ENCODE measurements around the gene TET3.

The TET3 gene

DNA sequence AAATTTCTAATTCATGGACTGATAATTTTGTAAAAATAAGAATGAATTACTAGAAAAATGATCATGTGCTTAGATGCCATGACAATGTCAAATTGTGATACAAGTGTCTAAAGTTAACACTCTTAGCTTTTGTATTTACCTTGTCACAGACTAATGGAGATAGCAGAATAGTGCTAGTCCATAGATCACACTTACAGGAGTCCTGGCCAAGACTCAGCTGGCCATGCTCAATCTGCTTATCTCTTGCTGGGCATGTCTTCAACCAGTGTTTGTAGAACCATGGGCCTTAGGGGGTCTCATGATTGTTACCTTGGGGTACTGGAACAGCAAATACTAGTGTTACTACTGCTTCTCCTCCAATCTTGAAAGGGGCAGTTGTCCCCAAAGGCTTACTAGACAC lies 44.0 kb downstream of the TET3 start:
- DNase-seq (ENCODE audit: insufficient read length) (no peak), FAIRE-seq (no peak)
- TF ChIP-seq TAF1 (IDR thresholded peaks at IDR 0.05; ENCODE audit: borderline replicate concordance, low read depth, low read length): no peak
- TF ChIP-seq POLR2AphosphoS5 (IDR thresholded peaks at IDR 0.05; ENCODE audit: low read depth, low read length): no peak
- no peak for TF ChIP-seq POLR2A (IDR thresholded peaks at IDR 0.05; ENCODE audit: low read depth, low read length)

DNA sequence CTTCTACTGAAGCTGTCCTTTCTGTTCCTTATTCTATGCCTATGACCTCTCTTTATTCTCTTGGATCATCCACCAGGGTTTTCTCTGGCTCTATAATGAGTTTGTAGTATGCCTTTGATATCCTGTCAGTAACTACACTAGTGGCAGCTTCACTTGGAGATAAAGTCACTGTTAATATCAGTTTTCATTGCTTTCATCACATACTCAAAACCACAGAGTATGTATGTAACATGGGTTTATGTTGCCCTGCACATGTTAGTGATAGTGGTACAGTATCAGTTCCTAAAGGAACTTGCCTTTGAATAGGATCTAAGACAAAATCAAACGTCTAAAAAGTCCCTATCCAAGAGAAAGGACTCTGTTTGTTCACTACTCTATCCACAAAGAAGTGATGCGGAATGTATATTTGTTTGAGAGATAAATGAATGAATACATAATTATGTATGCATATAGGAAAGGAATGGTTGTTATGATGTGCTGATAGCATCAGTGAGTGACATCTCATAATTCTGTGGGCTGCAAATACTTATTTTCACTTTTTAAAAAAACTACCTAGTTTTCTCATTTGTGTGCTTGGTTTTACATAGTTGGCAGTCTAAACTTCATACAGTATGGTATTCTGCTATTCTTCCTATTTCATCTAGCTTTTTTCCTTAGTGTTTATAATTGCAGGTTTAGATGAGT lies 45.1 kb downstream of the TET3 start:
- TF ChIP-seq POLR2AphosphoS5 (IDR thresholded peaks at IDR 0.05; ENCODE audit: low read depth, low read length) (no peak), TAF1 (IDR thresholded peaks at IDR 0.05; ENCODE audit: borderline replicate concordance, low read depth, low read length) (no peak), POLR2A (IDR thresholded peaks at IDR 0.05; ENCODE audit: low read depth, low read length) (no peak)
- FAIRE-seq: peak; percentile 88
- no peak for DNase-seq (ENCODE audit: insufficient read length)

DNA sequence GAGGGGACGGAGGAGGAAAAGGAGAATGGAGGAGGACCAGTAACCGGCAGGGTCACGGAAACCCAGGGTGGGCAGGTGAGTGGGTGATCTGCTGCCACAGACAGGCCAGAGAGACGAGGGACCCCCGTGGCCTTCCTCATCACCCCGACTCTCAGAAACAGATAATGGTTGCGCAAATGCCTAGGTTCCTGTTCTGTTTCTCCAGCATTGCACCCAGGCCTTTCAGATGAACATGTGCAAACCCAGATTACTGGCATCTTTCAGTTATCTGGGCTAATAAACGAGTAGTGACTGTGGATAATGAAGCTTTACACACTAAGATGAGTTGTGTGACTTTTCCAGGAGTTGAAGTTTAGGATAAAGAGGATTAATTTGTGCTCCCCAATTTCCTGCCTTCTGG lies 46.5 kb downstream of the TET3 start:
- FAIRE-seq (peak; percentile 30), DNase-seq (ENCODE audit: insufficient read length) (no peak)
- TF ChIP-seq POLR2AphosphoS5 (IDR thresholded peaks at IDR 0.05; ENCODE audit: low read depth, low read length) (no peak), POLR2A (IDR thresholded peaks at IDR 0.05; ENCODE audit: low read depth, low read length) (no peak), TAF1 (IDR thresholded peaks at IDR 0.05; ENCODE audit: borderline replicate concordance, low read depth, low read length) (no peak)

DNA sequence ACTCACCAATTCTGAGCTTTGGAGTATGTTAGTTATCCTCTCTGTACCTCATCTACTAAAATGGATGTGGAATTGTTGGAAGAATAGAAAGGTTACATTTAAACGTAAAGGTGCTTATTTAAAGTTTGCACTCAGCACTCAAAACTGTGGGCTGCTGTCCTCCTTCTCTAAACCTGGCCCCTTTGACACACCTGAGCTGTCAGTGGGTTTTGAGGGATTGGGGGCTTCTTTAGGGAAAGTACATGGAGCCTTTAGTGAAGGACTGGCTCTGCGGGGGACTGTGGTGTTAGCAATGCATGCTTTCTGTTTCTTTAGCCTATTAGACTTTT lies 47.2 kb downstream of the TET3 start:
- no peak for FAIRE-seq
- TF ChIP-seq POLR2A (IDR thresholded peaks at IDR 0.05; ENCODE audit: low read depth, low read length): no peak
- TF ChIP-seq POLR2AphosphoS5 (IDR thresholded peaks at IDR 0.05; ENCODE audit: low read depth, low read length): no peak
- no peak for TF ChIP-seq TAF1 (IDR thresholded peaks at IDR 0.05; ENCODE audit: borderline replicate concordance, low read depth, low read length)
- no peak for DNase-seq (ENCODE audit: insufficient read length)

DNA sequence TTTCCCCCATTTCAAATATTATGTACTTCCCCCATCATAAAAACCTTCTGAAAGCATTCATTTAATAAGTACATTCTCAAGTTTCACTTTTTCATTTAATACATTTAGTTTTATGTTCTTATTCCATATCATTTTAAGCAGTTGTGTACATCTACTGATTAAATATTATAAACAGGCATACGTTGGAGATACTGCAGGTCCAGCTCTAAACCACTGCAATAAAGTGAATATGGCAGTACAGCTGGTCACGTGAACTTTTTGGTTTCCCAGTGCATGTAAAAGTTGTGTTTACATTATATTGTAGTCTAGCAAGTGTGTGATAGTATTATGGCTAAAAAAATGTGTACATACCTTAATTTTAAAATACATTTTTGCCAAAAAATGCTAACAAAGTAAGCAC lies 48.7 kb downstream of the TET3 start:
- no peak for TF ChIP-seq POLR2A (IDR thresholded peaks at IDR 0.05; ENCODE audit: low read depth, low read length)
- no peak for TF ChIP-seq POLR2AphosphoS5 (IDR thresholded peaks at IDR 0.05; ENCODE audit: low read depth, low read length)
- TF ChIP-seq TAF1 (IDR thresholded peaks at IDR 0.05; ENCODE audit: borderline replicate concordance, low read depth, low read length): no peak
- FAIRE-seq (no peak), DNase-seq (ENCODE audit: insufficient read length) (no peak)
